PC-9 (cell line): Measurements from ENCODE around the gene SUPT7L.

Experiments used
- EZH2 ChIP-seq: fragments of 200-600 bp; sonication (generic); IDR thresholded peaks from 2 replicates; pipeline ENCODE4 v1.8.0; 2017; ENCODE audit warnings: antibody characterized with exemption, low read depth
- TF ChIP-seq, protein P1 (sequence below): fragments of 200-600 bp; sonication (generic); conservative IDR thresholded peaks from 2 replicates; pipeline ENCODE4 v1.6.1; 2017; ENCODE audit warnings: mixed run types, antibody characterized with exemption, mild to moderate bottlenecking, moderate library complexity

DNA sequence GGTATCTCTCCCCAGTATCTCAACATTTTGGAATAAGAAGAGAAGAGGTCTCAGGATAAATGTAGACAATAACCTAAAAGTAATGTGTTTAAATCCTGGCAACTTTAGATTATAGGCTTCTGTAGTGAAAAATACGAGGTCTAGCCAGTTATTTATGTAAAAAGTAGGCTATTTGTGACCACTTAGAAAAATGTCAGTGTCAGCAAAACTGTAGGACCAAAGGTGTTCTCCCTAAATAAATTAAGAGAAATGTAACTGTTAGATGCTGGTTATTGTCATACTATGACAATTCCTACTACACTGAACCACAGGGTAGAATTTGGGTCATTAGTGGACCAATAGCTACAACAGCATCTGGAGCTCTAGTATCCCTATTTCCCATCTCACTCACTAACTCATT is 2.0 kb downstream of the SUPT7L start:
- TF ChIP-seq, protein P1, sequence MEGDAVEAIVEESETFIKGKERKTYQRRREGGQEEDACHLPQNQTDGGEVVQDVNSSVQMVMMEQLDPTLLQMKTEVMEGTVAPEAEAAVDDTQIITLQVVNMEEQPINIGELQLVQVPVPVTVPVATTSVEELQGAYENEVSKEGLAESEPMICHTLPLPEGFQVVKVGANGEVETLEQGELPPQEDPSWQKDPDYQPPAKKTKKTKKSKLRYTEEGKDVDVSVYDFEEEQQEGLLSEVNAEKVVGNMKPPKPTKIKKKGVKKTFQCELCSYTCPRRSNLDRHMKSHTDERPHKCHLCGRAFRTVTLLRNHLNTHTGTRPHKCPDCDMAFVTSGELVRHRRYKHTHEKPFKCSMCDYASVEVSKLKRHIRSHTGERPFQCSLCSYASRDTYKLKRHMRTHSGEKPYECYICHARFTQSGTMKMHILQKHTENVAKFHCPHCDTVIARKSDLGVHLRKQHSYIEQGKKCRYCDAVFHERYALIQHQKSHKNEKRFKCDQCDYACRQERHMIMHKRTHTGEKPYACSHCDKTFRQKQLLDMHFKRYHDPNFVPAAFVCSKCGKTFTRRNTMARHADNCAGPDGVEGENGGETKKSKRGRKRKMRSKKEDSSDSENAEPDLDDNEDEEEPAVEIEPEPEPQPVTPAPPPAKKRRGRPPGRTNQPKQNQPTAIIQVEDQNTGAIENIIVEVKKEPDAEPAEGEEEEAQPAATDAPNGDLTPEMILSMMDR: no peak
- TF ChIP-seq EZH2: no peak
